ENCODE data around the gene KLKB1. TPM values are rescaled to one million over a fixed set of nuclear protein-coding genes. Genes with fewer than 3 reads are reported as not detected.

KLKB1 gene
- total RNA-seq, 4 donors from 2014 or later: 0.62 to 1.1 TPM; not detected in 2

DNA sequence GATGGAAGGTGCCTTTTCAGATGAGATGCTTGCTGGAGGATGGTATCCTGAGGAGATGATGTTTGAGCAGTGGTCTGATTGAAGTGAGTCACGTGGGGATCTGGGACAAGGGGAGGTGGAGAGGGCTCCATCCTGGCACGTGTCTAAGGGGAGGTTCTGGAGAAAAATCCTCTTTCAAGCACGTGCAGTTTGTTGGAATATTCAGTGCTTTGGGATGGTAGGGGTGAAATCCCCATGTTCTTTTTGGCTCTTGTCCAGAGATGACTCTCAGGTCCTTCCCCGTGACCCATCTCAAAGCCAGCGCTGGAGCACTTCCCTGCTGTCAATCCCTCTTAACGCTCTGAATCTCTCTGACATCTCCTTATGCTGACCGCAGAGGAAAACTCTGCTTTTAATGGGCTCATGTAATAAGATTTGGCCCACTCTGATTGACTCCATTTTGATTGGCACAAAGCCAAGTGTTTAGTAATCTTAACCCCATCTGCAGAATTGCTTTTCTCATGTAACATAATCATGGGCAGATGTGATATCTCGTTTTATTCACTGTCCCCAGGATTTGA, 10.8 kb upstream of the KLKB1 start:
- no peaks in the 10 kb centered on the region for H3K36me3 ChIP-seq
- H3K9me3 ChIP-seq: no peaks in the 10 kb centered on the region
- intact Hi-C loops (cut with DNase I; ENCODE audit: low total_unique reads): no loop called here
- no peak for DNase-seq
- TF ChIP-seq POLR2A (IDR thresholded peaks at IDR 0.05): no peak
- TF ChIP-seq, protein P1, sequence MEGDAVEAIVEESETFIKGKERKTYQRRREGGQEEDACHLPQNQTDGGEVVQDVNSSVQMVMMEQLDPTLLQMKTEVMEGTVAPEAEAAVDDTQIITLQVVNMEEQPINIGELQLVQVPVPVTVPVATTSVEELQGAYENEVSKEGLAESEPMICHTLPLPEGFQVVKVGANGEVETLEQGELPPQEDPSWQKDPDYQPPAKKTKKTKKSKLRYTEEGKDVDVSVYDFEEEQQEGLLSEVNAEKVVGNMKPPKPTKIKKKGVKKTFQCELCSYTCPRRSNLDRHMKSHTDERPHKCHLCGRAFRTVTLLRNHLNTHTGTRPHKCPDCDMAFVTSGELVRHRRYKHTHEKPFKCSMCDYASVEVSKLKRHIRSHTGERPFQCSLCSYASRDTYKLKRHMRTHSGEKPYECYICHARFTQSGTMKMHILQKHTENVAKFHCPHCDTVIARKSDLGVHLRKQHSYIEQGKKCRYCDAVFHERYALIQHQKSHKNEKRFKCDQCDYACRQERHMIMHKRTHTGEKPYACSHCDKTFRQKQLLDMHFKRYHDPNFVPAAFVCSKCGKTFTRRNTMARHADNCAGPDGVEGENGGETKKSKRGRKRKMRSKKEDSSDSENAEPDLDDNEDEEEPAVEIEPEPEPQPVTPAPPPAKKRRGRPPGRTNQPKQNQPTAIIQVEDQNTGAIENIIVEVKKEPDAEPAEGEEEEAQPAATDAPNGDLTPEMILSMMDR (IDR thresholded peaks at IDR 0.05): no peak
- H3K27me3 ChIP-seq: no peaks in the 10 kb centered on the region
- no peaks in the 10 kb centered on the region for H3K4me1 ChIP-seq
- no peak overlapping the region for H3K4me3 ChIP-seq
- H3K27ac ChIP-seq: no peak overlapping the region

DNA sequence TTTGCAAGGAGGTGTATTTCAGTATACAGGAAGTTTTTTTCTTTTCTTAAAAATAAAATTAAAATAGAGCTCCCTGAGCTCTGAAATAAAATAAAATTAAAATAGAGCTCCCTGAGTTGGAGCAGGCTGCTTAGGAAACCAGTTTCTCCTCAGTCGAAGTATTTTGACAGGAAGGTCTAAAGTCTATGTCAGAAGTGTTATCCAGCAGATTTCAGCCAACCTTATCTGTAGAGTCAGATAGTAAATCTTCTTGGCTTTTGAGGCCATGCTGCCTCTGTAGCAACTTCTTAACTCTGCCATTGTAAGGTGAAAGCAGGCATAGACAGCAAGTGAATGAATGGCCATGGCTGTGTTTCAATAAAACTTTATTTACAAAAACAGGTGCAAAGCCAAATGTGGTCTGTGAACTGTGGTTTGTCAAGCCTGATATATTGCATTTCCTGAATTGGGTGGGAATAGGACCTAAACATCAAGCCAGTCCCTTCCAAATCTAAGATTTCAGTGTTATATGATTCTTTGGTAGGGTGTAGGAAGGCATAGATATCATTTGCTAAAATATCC, 9.5 kb upstream of the KLKB1 start:
- Histone ChIP-seq H3K27me3 (no peaks in the 10 kb centered on the region), H3K4me3 (no peak overlapping the region), H3K36me3 (no peaks in the 10 kb centered on the region), H3K9me3 (no peaks in the 10 kb centered on the region), H3K27ac (no peak overlapping the region), H3K4me1 (no peaks in the 10 kb centered on the region)
- intact Hi-C loops (cut with DNase I; ENCODE audit: low total_unique reads): no loop called here
- no peak for TF ChIP-seq POLR2A (IDR thresholded peaks at IDR 0.05)
- TF ChIP-seq, protein P1 (IDR thresholded peaks at IDR 0.05): no peak
- no peak for DNase-seq

DNA sequence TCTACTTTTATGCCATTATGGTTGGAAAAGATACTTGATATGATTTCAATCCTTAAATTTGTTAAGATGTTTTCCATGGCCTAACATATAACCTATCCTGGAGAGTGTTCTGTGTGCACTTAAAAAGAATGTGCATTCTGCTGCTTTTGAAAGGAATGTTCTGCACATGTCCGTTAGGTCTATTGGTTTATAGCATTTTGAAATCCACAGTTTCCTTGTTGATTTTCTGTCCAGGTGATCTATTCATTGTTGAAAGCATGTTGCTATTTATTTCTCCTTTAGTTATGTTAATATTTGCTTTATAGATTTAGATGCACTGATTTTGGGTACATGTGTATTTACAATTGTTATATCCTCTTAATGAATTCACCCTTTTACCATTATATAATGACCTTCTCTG, 5.7 kb upstream of the KLKB1 start:
- no peak for TF ChIP-seq POLR2A (IDR thresholded peaks at IDR 0.05)
- TF ChIP-seq, protein P1 (IDR thresholded peaks at IDR 0.05): no peak
- no peak overlapping the region for H3K27ac ChIP-seq
- no peaks in the 10 kb centered on the region for H3K9me3 ChIP-seq
- no peak for DNase-seq
- intact Hi-C loops (cut with DNase I; ENCODE audit: low total_unique reads): no loop called here
- H3K27me3 ChIP-seq: no peaks in the 10 kb centered on the region
- H3K36me3 ChIP-seq: no peaks in the 10 kb centered on the region
- no peaks in the 10 kb centered on the region for H3K4me1 ChIP-seq
- H3K4me3 ChIP-seq: no peak overlapping the region

DNA sequence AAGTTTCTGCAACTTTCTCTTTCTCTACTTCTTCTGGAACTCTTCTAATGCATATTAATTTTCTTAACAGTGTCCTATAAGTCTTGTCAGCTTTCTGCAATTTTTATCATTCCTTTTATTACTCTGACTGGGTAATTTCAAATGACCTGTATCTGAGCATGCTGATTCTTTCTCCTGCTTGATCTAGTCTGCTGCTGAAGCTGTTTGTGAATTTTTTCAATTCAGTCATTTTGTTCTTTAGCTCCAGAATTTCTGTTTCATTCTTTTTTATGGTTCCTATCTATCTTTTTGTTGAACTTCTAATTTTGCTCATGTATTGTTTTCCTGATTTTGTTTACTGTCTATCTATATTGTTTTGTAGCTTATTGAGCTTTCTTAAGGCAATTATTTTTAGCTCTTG, 1.5 kb upstream of the KLKB1 start:
- TF ChIP-seq, protein P1 (IDR thresholded peaks at IDR 0.05): no peak
- TF ChIP-seq POLR2A (IDR thresholded peaks at IDR 0.05): no peak
- no peak overlapping the region for H3K27ac ChIP-seq
- intact Hi-C loops (cut with DNase I; ENCODE audit: low total_unique reads): no loop called here
- no peak overlapping the region for H3K4me3 ChIP-seq
- no peaks in the 10 kb centered on the region for H3K4me1 ChIP-seq
- no peaks in the 10 kb centered on the region for H3K9me3 ChIP-seq
- H3K27me3 ChIP-seq: no peaks in the 10 kb centered on the region
- no peak for DNase-seq
- H3K36me3 ChIP-seq: no peaks in the 10 kb centered on the region

DNA sequence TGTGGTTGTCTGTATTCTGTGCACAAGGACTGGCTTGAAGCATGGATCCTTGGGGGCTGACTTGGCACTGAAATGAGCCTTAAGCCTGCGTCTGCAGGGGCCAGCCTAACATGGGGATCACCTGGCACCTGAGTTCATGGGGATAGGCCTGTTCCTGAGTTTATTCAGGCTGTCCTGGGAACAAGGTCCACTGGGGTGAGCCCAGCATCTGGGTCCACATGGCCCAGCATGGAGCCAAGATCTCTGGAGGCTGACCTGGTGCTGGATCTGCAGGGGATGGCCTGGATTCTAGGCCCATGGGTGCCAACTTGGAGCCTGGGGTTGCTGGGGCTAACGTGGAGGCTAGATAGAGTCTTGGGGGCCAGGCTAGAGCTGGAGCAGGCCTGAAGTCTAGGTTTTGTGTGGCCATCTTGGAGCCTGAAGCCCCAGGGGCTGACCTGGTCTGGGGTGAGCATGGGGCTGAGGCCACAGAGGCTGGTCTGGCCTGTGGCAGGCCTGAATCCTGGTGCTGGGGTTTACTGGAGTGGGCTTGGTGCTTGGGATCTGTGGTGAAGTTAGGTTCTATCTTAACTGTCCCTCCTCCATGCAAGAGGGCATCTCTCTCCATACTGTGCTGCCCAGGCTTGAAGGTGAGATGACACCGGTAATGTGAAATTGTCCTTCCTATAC, 652 bp upstream of the KLKB1 start:
- Histone ChIP-seq H3K4me3 (no peak overlapping the region), H3K27ac (no peak overlapping the region), H3K27me3 (no peaks in the 10 kb centered on the region), H3K9me3 (no peaks in the 10 kb centered on the region), H3K36me3 (no peaks in the 10 kb centered on the region), H3K4me1 (no peaks in the 10 kb centered on the region)
- TF ChIP-seq, protein P1 (IDR thresholded peaks at IDR 0.05): no peak
- TF ChIP-seq POLR2A (IDR thresholded peaks at IDR 0.05): no peak
- intact Hi-C loops (cut with DNase I; ENCODE audit: low total_unique reads): no loop called here
- no peak for DNase-seq

All from uterus (tissue), 4 donors.